ENCODE measurements around the gene HS3ST5.

- TF ChIP-seq CTCF (IDR thresholded peaks at IDR 0.05) (peak; percentile 32 to 33 (median 32)), POLR2A (IDR thresholded peaks at IDR 0.05) (no peak)
Measured at GRCh38 chr6:114096561-114097172, 246.2 kb downstream of the HS3ST5 start.

Measured in breast epithelium (tissue), 3 donors.